Measurements from ENCODE around the gene TRAP1.

GRCh38 chr16:3652373-3653195 lies 64.7 kb downstream of the TRAP1 start:
- TF ChIP-seq POLR2AphosphoS5 (IDR thresholded peaks at IDR 0.05; ENCODE audit: low read depth, low read length): no peak
- no peak for TF ChIP-seq RAD21 (IDR thresholded peaks at IDR 0.05; ENCODE audit: low read length)
- no peak for TF ChIP-seq EP300 (IDR thresholded peaks at IDR 0.05; ENCODE audit: borderline replicate concordance in 1 of 2, low read depth in 1 of 2, low read length in 1 of 2)
- no peak for TF ChIP-seq NFIC (IDR thresholded peaks at IDR 0.05; ENCODE audit: borderline replicate concordance)
- no peak for TF ChIP-seq FOSL2 (IDR thresholded peaks at IDR 0.05; ENCODE audit: borderline replicate concordance, low read depth)
- no peak for TF ChIP-seq CTCF (IDR thresholded peaks at IDR 0.05)
- TF ChIP-seq MAX (IDR thresholded peaks at IDR 0.05; ENCODE audit: low read depth): no peak
- no peak for TF ChIP-seq JUND (IDR thresholded peaks at IDR 0.05)
- TF ChIP-seq MXI1 (IDR thresholded peaks at IDR 0.05; ENCODE audit: low read depth, low read length): no peak
- TF ChIP-seq REST (IDR thresholded peaks at IDR 0.05; ENCODE audit: low read depth, low read length): no peak
- TF ChIP-seq ZBTB33 (IDR thresholded peaks at IDR 0.05; ENCODE audit: borderline replicate concordance, low read depth): no peak
- no peak for TF ChIP-seq TAF1 (IDR thresholded peaks at IDR 0.05; ENCODE audit: borderline replicate concordance, low read depth, low read length)
